Stimulated activated CD4-positive, alpha-beta T cell treated with anti-CD3 and anti-CD28 coated beads, Interleukin-2, amount 100 ng/mL, for 48 hours (primary cell): ENCODE results near the gene TMEM88.
A peak's percentile ranks its signal among the peaks of the same experiment; 100 is the strongest.

Experiments used
- DNase-seq, 2 donors: peaks; one replicate each; pipeline ENCODE4 v3.0.0-alpha.2; 2020

TMEM88 gene

GRCh38 chr17:7833011-7833794, 21.7 kb upstream of the TMEM88 start:
- no peak for DNase-seq

GRCh38 chr17:7833795-7834541, 20.9 kb upstream of the TMEM88 start, which contains the start of gene KDM6B:
Gene KDM6B, plus strand, starts transcription at chr17:7834217. Its CDS starts 11,338 bp downstream, at chr17:7845555.
- DNase-seq: peak; percentile 76 to 79

- DNase-seq: peak in 1 of 2 donors; percentile 39
Observed at GRCh38 chr17:7834542-7834956, 20.3 kb upstream of the TMEM88 start.

DNA sequence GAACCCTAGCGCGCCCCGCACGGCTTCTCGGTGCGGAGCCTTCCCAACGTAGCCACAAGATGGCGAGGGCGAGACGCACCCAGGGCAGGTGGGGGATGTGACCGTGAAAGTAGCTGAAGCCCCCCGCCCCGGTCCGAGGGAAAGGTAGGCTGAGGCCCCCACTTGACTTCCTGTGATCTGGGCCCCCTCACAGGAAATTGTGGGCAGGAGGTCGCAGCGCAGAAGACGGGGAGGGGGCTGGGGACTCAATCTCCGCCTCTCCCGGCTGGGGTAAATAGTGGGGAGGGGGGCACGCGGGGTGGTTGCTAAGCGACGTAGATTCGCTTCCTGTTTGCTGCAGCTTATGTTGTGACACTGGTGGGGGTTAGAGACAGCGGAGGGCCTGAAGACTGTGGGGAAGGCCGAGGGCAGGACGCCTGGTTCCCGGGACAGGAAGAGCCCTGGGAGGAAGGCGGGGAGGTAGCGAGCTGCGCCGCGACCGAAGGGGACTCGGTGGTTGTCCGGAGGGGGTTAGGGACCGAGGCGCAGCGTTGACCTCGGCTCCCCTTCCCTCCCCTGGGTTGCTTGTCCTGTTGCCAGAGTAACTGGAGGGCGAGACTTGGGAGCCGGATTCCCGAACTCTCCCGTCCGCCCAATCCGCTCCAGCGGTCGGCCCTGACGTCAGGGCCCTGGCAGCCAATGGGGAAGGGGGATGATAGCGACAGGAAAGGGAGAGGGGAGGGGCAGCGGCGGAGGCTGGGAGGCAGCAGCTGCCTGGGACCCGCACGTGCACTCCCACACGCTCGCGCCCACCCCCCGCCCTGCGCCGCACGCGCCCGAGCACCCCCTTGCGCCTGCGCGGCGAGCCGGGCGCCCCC, 19.7 kb upstream of the TMEM88 start:
- peak; percentile 82 for DNase-seq

DNA sequence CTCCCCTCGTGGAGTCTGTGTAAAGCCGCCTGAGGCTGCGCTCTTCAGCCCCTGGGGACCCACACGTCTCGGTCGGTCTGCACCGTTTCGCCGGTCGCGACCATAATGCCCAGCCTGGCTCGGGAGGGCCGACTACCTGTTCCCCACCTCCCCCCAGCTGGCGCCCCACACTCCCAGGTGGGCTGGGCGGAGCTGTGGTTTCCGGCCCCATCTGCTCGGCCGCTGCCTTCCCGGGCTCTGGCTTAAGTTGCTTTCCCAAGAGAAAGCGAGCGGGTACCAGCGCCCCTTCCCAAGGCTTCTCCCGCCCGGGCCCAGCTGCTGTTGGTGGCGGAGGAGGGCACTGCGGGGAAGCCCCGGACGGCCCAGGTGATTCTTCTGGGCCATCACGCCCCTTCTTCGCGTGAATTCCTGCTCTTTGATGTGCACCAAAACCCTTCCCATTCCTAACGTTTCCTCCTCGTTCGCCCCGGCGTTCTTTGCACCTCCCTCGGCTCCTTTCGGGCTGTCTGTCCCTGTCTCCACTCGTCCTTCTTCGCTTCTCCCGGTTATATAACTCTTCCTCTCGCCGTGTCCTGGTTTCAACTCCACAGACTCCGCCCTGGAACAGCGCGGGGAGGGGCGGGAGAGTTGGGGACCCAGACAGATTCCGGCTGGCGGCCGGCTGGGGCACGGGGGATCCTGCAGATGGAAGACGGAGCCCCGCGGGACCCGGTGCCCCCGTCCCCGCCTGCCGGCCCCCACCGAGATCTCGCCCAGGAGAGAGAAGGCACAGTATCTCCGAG, 18.9 kb upstream of the TMEM88 start:
- DNase-seq: no peak

- DNase-seq: peak; percentile 46 to 58
Observed at GRCh38 chr17:7836596-7837407, 18.1 kb upstream of the TMEM88 start.

- no peak for DNase-seq
Observed at GRCh38 chr17:7837408-7838088, 17.3 kb upstream of the TMEM88 start.

DNA sequence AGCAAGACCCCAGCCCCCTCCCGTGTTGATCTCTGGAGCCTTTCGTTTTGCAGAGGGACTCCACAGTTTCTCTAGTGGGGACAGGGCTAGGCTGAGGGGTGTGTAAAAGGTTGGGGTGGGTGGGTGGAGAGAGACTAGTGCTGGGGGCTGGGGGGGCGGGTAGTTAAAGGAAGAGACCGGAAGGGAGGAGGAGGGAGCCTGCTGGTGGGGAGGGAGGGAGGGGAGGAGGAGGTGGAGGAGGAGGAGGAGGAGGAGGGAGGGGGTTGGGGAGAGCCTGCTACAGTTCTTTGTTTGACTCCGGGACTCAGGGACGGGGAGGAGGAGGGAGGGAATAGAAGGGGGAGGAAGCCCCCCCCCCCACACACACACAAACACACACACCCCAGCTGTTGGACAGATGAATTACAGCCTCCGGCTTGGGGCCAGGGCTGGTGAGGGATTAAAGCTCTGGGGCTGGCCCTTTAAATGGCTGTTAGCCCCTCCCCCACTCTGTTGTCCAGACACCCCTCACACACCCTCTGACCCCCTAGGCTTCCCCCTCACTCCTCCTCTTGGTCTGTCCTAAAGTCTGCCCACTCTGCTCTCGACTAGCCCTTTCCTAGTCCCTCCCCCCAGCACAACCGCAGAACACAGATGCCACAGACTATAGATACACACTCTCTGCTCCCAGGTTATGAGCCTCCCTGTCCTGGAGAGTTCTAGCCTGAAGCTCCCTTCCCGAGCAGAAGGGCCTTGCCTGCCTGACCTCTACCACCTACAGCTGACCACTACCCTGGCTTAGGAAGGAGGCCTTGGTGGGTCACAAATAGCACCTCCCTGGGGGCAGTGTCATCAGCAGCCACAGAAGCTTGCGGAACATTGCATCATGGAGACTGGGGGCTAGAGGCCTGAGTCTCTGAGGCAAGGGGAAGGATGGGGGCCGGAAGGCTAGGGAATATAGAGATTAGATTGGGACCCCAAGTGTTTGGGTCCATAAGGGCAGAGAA, 16.5 kb upstream of the TMEM88 start:
- no peak for DNase-seq

GRCh38 chr17:7839190-7839875, 15.5 kb upstream of the TMEM88 start:
- no peak for DNase-seq

DNA sequence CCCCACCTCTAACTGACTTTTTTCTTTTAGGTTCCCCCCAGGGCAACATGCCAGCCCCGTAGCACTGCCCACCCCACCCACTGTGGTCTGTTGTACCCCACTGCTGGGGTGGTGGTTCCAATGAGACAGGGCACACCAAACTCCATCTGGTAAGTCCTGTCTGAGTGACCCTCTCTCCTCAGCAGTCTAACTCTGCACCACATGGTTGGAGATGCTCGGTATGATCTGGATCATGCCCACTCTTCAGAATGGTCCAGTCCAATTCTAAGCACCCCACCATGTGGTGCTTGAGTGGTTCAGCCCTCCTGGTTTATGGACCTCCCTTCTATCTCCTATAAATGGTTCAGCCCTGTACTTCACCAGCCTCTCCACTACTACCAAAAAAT, 15.0 kb upstream of the TMEM88 start:
- DNase-seq: no peak

GRCh38 chr17:7840441-7840840, 14.4 kb upstream of the TMEM88 start:
- DNase-seq: no peak

DNA sequence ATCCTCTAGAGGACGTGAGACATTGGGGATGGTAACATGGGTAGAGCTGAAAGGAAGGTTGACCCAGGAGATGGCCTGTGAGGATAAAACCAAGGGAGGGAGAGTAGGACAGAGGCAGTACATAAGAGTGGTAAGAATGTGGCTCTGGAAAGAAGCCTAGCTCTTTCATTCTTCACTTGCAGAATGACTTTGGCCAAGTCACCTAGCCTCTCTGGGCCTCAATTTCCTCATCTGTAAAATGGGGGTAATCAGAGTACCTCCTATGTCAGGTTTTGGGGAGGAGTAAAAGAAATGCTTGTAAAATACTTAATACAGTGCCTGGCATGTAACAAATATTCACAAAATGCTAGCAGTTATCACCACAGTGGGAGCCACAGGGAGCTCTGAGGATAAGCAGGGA, 14.0 kb upstream of the TMEM88 start:
- no peak for DNase-seq

GRCh38 chr17:7841396-7841914, 13.4 kb upstream of the TMEM88 start:
- DNase-seq: peak; percentile 84 to 89

DNA sequence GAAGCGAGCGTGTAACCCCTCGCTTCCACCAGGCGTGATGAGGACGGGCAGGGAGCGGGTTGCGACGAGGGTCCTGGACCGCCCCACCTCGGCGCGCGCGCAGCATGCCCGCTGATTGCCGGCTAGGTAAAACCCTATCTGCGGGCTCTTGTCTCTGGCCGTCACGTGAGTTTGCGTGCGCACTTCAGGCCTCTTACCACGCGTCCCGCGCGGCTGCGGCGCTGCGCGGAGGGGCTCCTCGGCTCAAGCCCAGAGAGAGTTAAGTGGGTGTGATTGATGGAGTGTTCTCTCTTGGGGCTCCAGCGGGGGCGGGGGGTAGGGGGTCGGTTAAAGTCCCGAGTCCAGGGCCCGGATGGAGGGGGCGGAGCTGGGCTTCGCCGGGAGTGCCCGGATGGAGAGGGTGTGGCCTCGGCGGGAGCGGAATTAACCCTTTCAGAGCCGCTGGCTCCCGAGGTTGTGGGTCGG, 12.9 kb upstream of the TMEM88 start:
- DNase-seq: peak; percentile 77 to 80

DNA sequence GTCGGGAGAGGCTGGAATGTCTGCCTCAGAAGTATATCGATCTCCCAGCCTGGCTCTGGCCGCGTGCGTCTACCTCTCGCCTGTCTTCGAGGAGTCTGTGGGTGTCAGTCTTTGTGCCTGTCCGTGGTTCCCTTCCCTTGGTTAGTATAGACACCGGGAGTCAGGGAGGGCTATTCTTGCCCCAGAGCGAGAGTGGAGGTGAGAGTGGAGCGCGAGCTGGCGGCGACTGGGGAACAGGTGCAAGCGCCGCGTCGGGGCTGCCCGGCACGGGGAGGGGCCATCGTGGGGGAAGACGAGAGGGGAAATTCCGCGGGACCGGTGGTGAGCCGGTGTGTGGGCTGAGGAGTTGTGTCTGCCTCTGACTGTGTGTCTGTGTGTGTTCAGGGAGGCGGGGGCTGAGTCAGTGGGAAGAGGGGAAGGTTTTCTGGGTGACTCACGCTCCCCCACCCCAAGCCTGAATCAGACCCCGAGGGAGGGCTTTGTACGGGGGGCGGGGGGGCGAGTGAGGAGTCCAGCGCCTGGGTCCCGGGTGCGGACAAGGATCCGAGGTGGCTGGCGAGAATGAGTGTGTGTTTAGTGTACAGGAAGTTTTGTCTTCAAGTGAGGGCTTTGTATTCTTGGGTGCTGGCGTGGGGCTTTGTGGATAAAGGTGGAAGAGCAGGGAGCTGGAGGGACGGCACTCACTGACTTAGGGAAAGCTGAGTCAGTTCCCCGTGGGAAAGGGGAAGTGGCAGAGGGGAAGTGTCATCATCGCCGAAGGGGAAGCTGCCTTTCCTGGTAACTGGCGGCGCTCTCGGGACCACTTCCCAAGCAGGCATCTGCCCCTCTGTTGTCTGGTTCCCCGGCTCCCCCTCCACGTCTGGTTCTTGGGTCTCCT, 12.2 kb upstream of the TMEM88 start:
- DNase-seq: peak; percentile 87 to 91

DNA sequence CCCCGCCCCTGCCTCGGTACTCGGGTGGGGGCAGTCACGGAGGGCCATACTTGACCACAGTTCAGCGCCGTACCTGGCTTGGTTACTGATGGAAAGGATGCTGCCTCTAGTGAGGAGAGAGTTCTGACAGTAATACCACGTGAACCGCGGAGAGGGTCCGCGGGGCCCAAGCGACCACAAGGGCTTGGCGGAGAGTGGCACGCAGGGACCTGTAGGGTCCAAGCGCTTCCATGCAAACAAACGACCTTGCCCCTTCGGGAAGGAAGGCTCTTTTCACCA, 11.7 kb upstream of the TMEM88 start:
- DNase-seq: no peak

GRCh38 chr17:7843536-7844291, 11.2 kb upstream of the TMEM88 start:
- peak; percentile 77 to 80 for DNase-seq
